Suprapubic skin (tissue), 4 donors: ENCODE data around the gene CFLAR. TPM values are rescaled to one million over a fixed set of nuclear protein-coding genes. Genes with fewer than 3 reads are reported as not detected.
A peak's percentile ranks its signal among the peaks of the same experiment; 100 is the strongest.
"Not testable (repeated sequence)": the region's sequence is repeated elsewhere in the genome, so short reads cannot be mapped to it uniquely, and the experiment has no call there.

Experiments used
- DNase-seq, 2 donors: peaks; one replicate each; pipeline ENCODE4 v3.0.0-alpha.2; 2019; ENCODE audit warnings: low spot score in 2 of 2
- H3K27ac ChIP-seq: fragments of 200-600 bp; sonication (generic); one replicate; pipeline ENCODE4 v1.5.1; 2019
- H3K27me3 ChIP-seq: fragments of 200-600 bp; sonication (generic); one replicate; pipeline ENCODE4 v1.5.1; 2019
- H3K36me3 ChIP-seq: fragments of 200-600 bp; sonication (generic); one replicate; pipeline ENCODE4 v1.5.1; 2019
- H3K4me1 ChIP-seq: fragments of 200-600 bp; sonication (generic); one replicate; pipeline ENCODE4 v1.5.1; 2019
- H3K4me3 ChIP-seq: fragments of 200-600 bp; sonication (generic); one replicate; pipeline ENCODE4 v1.5.1; 2019; ENCODE audit warnings: mild to moderate bottlenecking
- H3K9me3 ChIP-seq: fragments of 200-600 bp; sonication (generic); one replicate; pipeline ENCODE4 v1.5.1; 2019
- CTCF ChIP-seq, 2 donors: fragments of 200-600 bp in 1 of 2; fragments of 450-650 bp in 1 of 2; sonication (generic) in 1 of 2; IDR thresholded peaks; one replicate each; pipeline ENCODE4 v1.5.1; 2016 to 2019; ENCODE audit warnings: antibody characterized with exemption in 2 of 2, mild to moderate bottlenecking in 1 of 2, moderate library complexity in 1 of 2
- EP300 ChIP-seq: sonication (generic); formaldehyde crosslinking; IDR thresholded peaks from one replicate; pipeline ENCODE4 v1.6.1; 2017; ENCODE audit warnings: antibody characterized with exemption
- POLR2A ChIP-seq, 2 donors: fragments of 450-650 bp; IDR thresholded peaks; one replicate each; pipeline ENCODE4 v1.6.1; 2017; ENCODE audit warnings: antibody characterized with exemption in 2 of 2, mild to moderate bottlenecking in 2 of 2, moderate library complexity in 2 of 2
- POLR2AphosphoS5 ChIP-seq, 3 donors: sonication (generic); formaldehyde crosslinking; IDR thresholded peaks; one replicate each; pipeline ENCODE4 v1.6.1; 2017; ENCODE audit warnings: antibody characterized with exemption in 3 of 3
- WGBS: methylation state at CpG from one replicate; pipeline ENCODE4 v1.1.5; 2018; 5-methylcytosine and 5-hydroxymethylcytosine counted together
- total RNA-seq, 4 donors: library from RNA; depleted of rRNA; stranded (reverse); fragments of >200 nt; gene quantifications; one replicate each; pipeline ENCODE4 v1.1.0, GENCODE V29; 2016

CFLAR gene
- total RNA-seq, 4 donors from 2014 or later = 116 to 250 (median 147) TPM

DNA sequence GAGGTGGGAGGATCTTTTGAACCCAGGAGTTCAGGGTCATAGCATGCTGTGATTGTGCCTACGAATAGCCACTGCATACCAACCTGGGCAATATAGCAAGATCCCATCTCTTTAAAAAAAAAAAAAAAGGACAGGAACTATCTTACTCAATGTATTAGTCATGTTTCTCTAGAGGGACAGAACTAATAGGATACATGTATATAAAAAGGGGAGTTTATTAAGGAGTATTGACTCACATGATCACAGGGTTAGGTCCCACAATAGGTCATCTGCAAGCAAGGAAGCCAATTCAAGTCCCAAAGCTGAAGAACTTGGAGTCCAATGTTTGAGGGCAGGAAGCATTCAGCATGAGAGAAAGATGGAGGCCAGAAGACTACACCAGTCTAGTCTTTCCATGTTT, 48.2 kb downstream of the CFLAR start:
- Histone ChIP-seq H3K27me3 (no peaks in the 10 kb centered on the region), H3K27ac (no peak overlapping the region), H3K4me1 (no peaks in the 10 kb centered on the region), H3K9me3 (peaks cover 5% of the 10 kb centered on the region), H3K36me3 (peaks cover 88% of the 10 kb centered on the region), H3K4me3 (no peak overlapping the region)
- no peak for DNase-seq
- TF ChIP-seq POLR2A (IDR thresholded peaks at IDR 0.05) (no peak), EP300 (no peak)
- WGBS = 100% methylated on average over 1 of the region's 1 CpG

- DNase-seq = no peak
- 98% methylated on average over 3 of the region's 3 CpGs for WGBS
- no peaks in the 10 kb centered on the region for H3K4me1 ChIP-seq
- peaks cover 54% of the 10 kb centered on the region for H3K36me3 ChIP-seq
- H3K27ac ChIP-seq = no peak overlapping the region
- H3K9me3 ChIP-seq = peaks cover 5% of the 10 kb centered on the region
- no peak overlapping the region for H3K4me3 ChIP-seq
- no peaks in the 10 kb centered on the region for H3K27me3 ChIP-seq
- TF ChIP-seq EP300 (no peak), CTCF (IDR thresholded peaks at IDR 0.05) (no peak), POLR2A (IDR thresholded peaks at IDR 0.05) (no peak), POLR2AphosphoS5 (IDR thresholded peaks at IDR 0.05) (no peak)
Measured at GRCh38 chr2:201167546-201167945, 51.6 kb downstream of the CFLAR start.

DNA sequence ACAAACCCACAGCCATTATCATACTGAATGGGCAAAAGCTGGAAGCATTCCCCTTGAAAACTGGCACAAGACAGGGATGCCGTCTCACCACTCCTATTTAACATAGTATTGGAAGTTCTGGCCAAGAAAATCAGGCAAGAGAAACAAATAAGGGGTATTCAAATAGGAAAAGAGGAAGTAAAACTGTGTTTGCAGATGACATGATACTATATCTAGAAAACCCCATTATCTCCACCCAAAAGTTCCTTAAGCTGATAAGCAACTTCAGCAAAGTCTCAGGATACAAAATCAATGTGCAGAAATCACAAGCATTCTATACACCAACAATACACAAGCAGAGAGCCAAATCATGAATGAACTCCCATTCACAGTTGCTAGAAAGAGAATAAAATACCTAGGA, 52.5 kb downstream of the CFLAR start:
- H3K27me3 ChIP-seq, DNase-seq, H3K9me3 ChIP-seq, H3K27ac ChIP-seq, H3K4me3 ChIP-seq, H3K4me1 ChIP-seq: not testable (repeated sequence)
- H3K36me3 ChIP-seq = peaks cover 44% of the 10 kb centered on the region
- WGBS = 74% methylated on average over 1 of the region's 1 CpG
- TF ChIP-seq POLR2AphosphoS5 (IDR thresholded peaks at IDR 0.05) = peak in 1 of 3 donors; percentile 10

GRCh38 chr2:201171259-201171814, 55.4 kb downstream of the CFLAR start:
- peaks cover 5% of the 10 kb centered on the region for H3K9me3 ChIP-seq
- TF ChIP-seq CTCF (IDR thresholded peaks at IDR 0.05) (no peak), POLR2AphosphoS5 (IDR thresholded peaks at IDR 0.05) (no peak), EP300 (no peak), POLR2A (IDR thresholded peaks at IDR 0.05) (no peak)
- 50% methylated on average over 6 of the region's 6 CpGs for WGBS
- no peaks in the 10 kb centered on the region for H3K27me3 ChIP-seq
- H3K36me3 ChIP-seq = peaks cover 16% of the 10 kb centered on the region
- H3K4me1 ChIP-seq = no peaks in the 10 kb centered on the region
- no peak for DNase-seq
- H3K4me3 ChIP-seq = no peak overlapping the region
- no peak overlapping the region for H3K27ac ChIP-seq

DNA sequence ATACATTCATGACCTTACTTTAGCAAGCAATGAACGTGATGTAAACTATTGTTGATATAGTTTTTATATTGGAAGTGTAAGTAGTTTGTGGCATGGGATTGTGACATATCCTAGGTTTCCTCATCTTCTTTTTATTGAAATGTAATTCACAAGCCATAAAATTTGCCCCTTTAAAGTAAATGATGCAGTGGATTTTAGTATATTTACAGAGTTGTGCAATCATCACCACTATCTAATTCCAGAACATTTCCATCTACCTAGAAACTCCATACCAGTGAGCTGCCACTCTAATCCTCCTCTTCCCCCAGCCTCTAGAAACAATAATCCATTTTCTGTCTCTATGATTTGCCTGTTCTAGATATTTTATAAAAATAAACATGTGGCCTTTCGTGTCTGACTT, 56.3 kb downstream of the CFLAR start:
- Histone ChIP-seq H3K27me3 (no peaks in the 10 kb centered on the region), H3K27ac (no peak overlapping the region), H3K4me1 (no peaks in the 10 kb centered on the region), H3K9me3 (peaks cover 5% of the 10 kb centered on the region), H3K36me3 (peaks cover 6% of the 10 kb centered on the region), H3K4me3 (no peak overlapping the region)
- WGBS = 71% methylated on average over 2 of the region's 2 CpGs
- no peak for DNase-seq
- no peak for TF ChIP-seq EP300
- no peak for TF ChIP-seq CTCF (IDR thresholded peaks at IDR 0.05)
- TF ChIP-seq POLR2A (IDR thresholded peaks at IDR 0.05) = no peak
- no peak for TF ChIP-seq POLR2AphosphoS5 (IDR thresholded peaks at IDR 0.05)

DNA sequence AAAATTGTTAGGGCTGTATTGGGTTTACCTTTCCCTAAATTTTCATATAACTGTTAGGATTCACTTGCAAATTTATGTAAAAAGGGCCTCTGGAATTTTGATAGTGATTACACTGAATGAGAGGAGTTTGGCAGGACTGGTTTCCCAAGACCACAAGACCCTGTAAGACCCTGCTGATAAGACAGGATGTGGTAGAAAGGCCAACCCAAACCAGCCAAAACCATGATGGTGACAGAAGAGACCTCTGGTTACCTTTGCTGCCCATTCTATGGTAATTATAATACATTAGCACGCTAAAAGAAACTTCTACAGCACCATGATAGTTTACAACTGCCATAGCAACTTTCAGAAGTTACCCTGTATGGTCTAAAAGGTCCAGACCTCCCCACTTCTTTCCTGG, 58.7 kb downstream of the CFLAR start:
- DNase-seq = no peak
- H3K27ac ChIP-seq = no peak overlapping the region
- H3K27me3 ChIP-seq = no peaks in the 10 kb centered on the region
- H3K36me3 ChIP-seq = no peaks in the 10 kb centered on the region
- peaks cover 3% of the 10 kb centered on the region for H3K9me3 ChIP-seq
- no peak for TF ChIP-seq CTCF (IDR thresholded peaks at IDR 0.05)
- TF ChIP-seq EP300 = no peak
- no peak for TF ChIP-seq POLR2A (IDR thresholded peaks at IDR 0.05)
- no peak for TF ChIP-seq POLR2AphosphoS5 (IDR thresholded peaks at IDR 0.05)
- no peak overlapping the region for H3K4me3 ChIP-seq
- 40% methylated on average over 1 of the region's 1 CpG for WGBS
- no peaks in the 10 kb centered on the region for H3K4me1 ChIP-seq
